Measurements from ENCODE around the gene FNBP1L. TPM values are rescaled to one million over a fixed set of nuclear protein-coding genes. Genes with fewer than 3 reads are reported as not detected.

The FNBP1L gene
- total RNA-seq, 2 donors from 2014 or later = 12.2 to 13.2 TPM

- Histone ChIP-seq H3K36me3 (peaks cover 14% of the 10 kb centered on the region), H3K9me3 (no peaks in the 10 kb centered on the region), H3K4me1 (ENCODE audit: control insufficient read depth in 1 of 2, low read depth in 2 of 2) (peaks cover under 1 to 3% of the 10 kb centered on the region in 2 donors), H3K27ac (no peak overlapping the region), H3K4me3 (no peak overlapping the region), H3K27me3 (replicated peaks; ENCODE audit: insufficient read depth) (no peaks in the 10 kb centered on the region)
- ATAC-seq (ENCODE audit: insufficient number of reproducible peaks, low FRiP score, low read depth) (no peak), DNase-seq (ENCODE audit: low spot score) (no peak)
- TF ChIP-seq CTCF (IDR thresholded peaks at IDR 0.05) = no peak
Measured at GRCh38 chr1:93559695-93560094, 111.8 kb downstream of the FNBP1L start.

- ATAC-seq (ENCODE audit: insufficient number of reproducible peaks, low FRiP score, low read depth) (peak; percentile 7), DNase-seq (ENCODE audit: low spot score) (no peak)
- Histone ChIP-seq H3K27ac (peak overlapping the region in 1 of 2 donors; percentile 64), H3K9me3 (no peaks in the 10 kb centered on the region), H3K36me3 (peaks cover 36% of the 10 kb centered on the region), H3K4me3 (no peak overlapping the region), H3K4me1 (ENCODE audit: control insufficient read depth in 1 of 2, low read depth in 2 of 2) (peaks cover 9 to 12% of the 10 kb centered on the region in 2 donors), H3K27me3 (replicated peaks; ENCODE audit: insufficient read depth) (no peaks in the 10 kb centered on the region)
- TF ChIP-seq CTCF (IDR thresholded peaks at IDR 0.05) = no peak
Measured at GRCh38 chr1:93565496-93566206, 117.7 kb downstream of the FNBP1L start.

- peaks cover 9 to 12% of the 10 kb centered on the region in 2 donors for H3K4me1 ChIP-seq (ENCODE audit: control insufficient read depth in 1 of 2, low read depth in 2 of 2)
- ATAC-seq (ENCODE audit: insufficient number of reproducible peaks, low FRiP score, low read depth) (no peak), DNase-seq (ENCODE audit: low spot score) (no peak)
- no peak overlapping the region for H3K4me3 ChIP-seq
- H3K9me3 ChIP-seq = no peaks in the 10 kb centered on the region
- no peak for TF ChIP-seq CTCF (IDR thresholded peaks at IDR 0.05)
- peak overlapping the region in 1 of 2 donors; percentile 58 for H3K27ac ChIP-seq
- H3K36me3 ChIP-seq = peaks cover 38% of the 10 kb centered on the region
- no peaks in the 10 kb centered on the region for H3K27me3 ChIP-seq (replicated peaks; ENCODE audit: insufficient read depth)
Measured at GRCh38 chr1:93566227-93566626, 118.3 kb downstream of the FNBP1L start.

GRCh38 chr1:93567255-93567918 is 119.5 kb downstream of the FNBP1L start:
- Histone ChIP-seq H3K27me3 (replicated peaks; ENCODE audit: insufficient read depth) (no peaks in the 10 kb centered on the region), H3K9me3 (no peaks in the 10 kb centered on the region), H3K4me1 (ENCODE audit: control insufficient read depth in 1 of 2, low read depth in 2 of 2) (peaks cover 9 to 12% of the 10 kb centered on the region in 2 donors), H3K36me3 (peaks cover 40% of the 10 kb centered on the region), H3K4me3 (no peak overlapping the region), H3K27ac (no peak overlapping the region)
- no peak for TF ChIP-seq CTCF (IDR thresholded peaks at IDR 0.05)
- ATAC-seq (ENCODE audit: insufficient number of reproducible peaks, low FRiP score, low read depth) = no peak
- DNase-seq (ENCODE audit: low spot score) = no peak

- H3K27ac ChIP-seq = peak overlapping the region in 1 of 2 donors; percentile 26
- H3K4me1 ChIP-seq (ENCODE audit: control insufficient read depth in 1 of 2, low read depth in 2 of 2) = peaks cover 9 to 12% of the 10 kb centered on the region in 2 donors
- ATAC-seq (ENCODE audit: insufficient number of reproducible peaks, low FRiP score, low read depth) (no peak), DNase-seq (ENCODE audit: low spot score) (no peak)
- peaks cover 54% of the 10 kb centered on the region for H3K36me3 ChIP-seq
- no peaks in the 10 kb centered on the region for H3K9me3 ChIP-seq
- no peaks in the 10 kb centered on the region for H3K27me3 ChIP-seq (replicated peaks; ENCODE audit: insufficient read depth)
- TF ChIP-seq CTCF (IDR thresholded peaks at IDR 0.05) = no peak
- no peak overlapping the region for H3K4me3 ChIP-seq
Measured at GRCh38 chr1:93569489-93569888, 121.6 kb downstream of the FNBP1L start.
